C4-2B (cell line): Measurements from ENCODE around the gene USF1.

Source experiments
- CTCF ChIP-seq: fragments of 450-650 bp; conservative IDR thresholded peaks from 2 replicates; pipeline ENCODE4 v1.5.1; 2017; ENCODE audit warnings: mild to moderate bottlenecking
- ZFX ChIP-seq: fragments of 450-650 bp; IDR thresholded peaks from 2 replicates; pipeline ENCODE4 v1.6.1; 2017

GRCh38 chr1:161081519-161081918 is 35.7 kb upstream of the USF1 start:
- TF ChIP-seq CTCF (no peak), ZFX (no peak)
